Calu3 (cell line): Measurements from ENCODE around the gene FOXN3. TPM values are rescaled to one million over a fixed set of nuclear protein-coding genes. Genes with fewer than 3 reads are reported as not detected.

Source experiments
- BruUV-seq: library from RNA; stranded (reverse); fragments of 400-500 nt; replicated peaks from 2 replicates; lab custom pipeline; 2021; lab: Mats Ljungman, UMichigan
- CTCF ChIA-PET: fragments of 300-600 bp; sonication (Branson Sonifier 250); formaldehyde crosslinking; loops from one replicate; lab custom pipeline; 2022; ENCODE audit warnings: antibody characterized with exemption; lab: Charles Lee
- DNase-seq: peaks from one replicate; pipeline ENCODE4 v3.0.0; 2022
- H3K27ac Mint-ChIP-seq: one replicate; pipeline ENCODE4 v1.8.0; 2022; ENCODE audit warnings: mixed read lengths; ENCODE audit not compliant: unreplicated experiment
- H3K27me3 Mint-ChIP-seq: one replicate; pipeline ENCODE4 v1.8.0; 2022; ENCODE audit warnings: mixed read lengths; ENCODE audit not compliant: unreplicated experiment
- H3K36me3 Mint-ChIP-seq: one replicate; pipeline ENCODE4 v1.8.0; 2022; ENCODE audit warnings: mild to moderate bottlenecking, moderate library complexity, mixed read lengths; ENCODE audit not compliant: insufficient read depth, unreplicated experiment
- H3K4me1 Mint-ChIP-seq: one replicate; pipeline ENCODE4 v1.8.0; 2022; ENCODE audit warnings: mild to moderate bottlenecking, low read depth, mixed read lengths; ENCODE audit not compliant: unreplicated experiment
- H3K4me3 Mint-ChIP-seq: one replicate; pipeline ENCODE4 v1.8.0; 2022; ENCODE audit warnings: mild to moderate bottlenecking, low read depth, moderate library complexity, mixed read lengths; ENCODE audit not compliant: unreplicated experiment
- H3K9me3 Mint-ChIP-seq: one replicate; pipeline ENCODE4 v1.8.0; 2022; ENCODE audit warnings: low read depth, mixed read lengths; ENCODE audit not compliant: unreplicated experiment
- CTCF ChIP-seq: fragments of 200-600 bp; IDR thresholded peaks from one replicate; pipeline ENCODE4 v1.8.0; 2022; ENCODE audit warnings: antibody characterized with exemption; ENCODE audit not compliant: unreplicated experiment
- intact Hi-C: fragments of 100-400 bp; cut with micrococcal nuclease; formaldehyde crosslinking; loops from one replicate; pipeline ENCODE4 v1.10.0; 2022; ENCODE audit not compliant: unreplicated experiment
- total RNA-seq: library from RNA; stranded (reverse); gene quantifications from 2 replicates; pipeline ENCODE4 v1.2.3, GENCODE V29; 2022

The FOXN3 gene
- total RNA-seq, 1 experiment from 2014 or later: 11.8 TPM

DNA sequence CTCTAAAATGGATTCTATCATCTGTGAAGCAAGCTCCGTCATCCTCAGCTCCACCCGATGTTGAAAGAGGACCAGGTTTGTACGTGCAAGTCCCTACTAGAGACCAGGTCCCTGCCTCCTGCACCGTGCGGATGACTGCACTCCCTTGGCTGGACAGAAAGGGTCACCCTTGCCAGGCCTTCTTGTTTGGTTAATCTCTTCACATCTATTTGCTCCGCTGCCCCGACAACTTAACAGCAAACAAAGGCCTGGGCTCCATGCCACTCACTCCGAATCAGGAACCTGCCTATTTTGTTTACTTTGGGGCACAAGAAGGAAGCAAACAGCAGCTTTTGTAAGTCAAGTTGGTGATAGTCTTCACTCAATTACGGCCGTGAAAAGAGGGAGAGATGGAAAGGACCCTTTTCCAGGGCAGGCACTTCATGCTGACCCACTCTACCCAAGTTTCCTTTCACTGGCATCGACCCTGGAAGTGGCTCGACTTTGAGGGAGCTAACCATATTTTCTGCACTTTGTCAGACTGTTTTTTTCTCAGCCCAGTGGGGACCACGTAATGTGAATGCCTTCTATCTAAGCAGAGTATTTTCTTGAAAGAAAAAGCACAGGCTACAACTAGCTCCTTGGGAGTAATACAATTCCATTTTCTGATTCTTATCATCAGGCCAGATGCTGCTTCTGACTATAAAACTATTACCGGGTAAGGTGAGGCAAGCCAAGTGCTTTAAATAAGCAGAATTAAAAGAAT, 202.6 kb downstream of the FOXN3 start:
- TF ChIP-seq CTCF: no peak
- Mint-ChIP-seq H3K36me3 (peaks cover 4% of the 10 kb centered on the region), H3K9me3 (no peaks in the 10 kb centered on the region), H3K4me1 (peaks cover 12% of the 10 kb centered on the region), H3K4me3 (no peak overlapping the region), H3K27me3 (no peaks in the 10 kb centered on the region), H3K27ac (no peak overlapping the region)
- CTCF ChIA-PET: interaction anchor here (0.6 kb wide), 2 partner anchors 10 to 100 kb away, joined by 3 to 7 read pairs; no protein-coding TSS in a partner anchor
- no TSS peak for BruUV-seq
- DNase-seq: peak; percentile 43
- intact Hi-C loops: loop anchor here (10.0 kb wide), 1 partner anchor 200 kb away; the partner anchor contains the start of gene FOXN3

DNA sequence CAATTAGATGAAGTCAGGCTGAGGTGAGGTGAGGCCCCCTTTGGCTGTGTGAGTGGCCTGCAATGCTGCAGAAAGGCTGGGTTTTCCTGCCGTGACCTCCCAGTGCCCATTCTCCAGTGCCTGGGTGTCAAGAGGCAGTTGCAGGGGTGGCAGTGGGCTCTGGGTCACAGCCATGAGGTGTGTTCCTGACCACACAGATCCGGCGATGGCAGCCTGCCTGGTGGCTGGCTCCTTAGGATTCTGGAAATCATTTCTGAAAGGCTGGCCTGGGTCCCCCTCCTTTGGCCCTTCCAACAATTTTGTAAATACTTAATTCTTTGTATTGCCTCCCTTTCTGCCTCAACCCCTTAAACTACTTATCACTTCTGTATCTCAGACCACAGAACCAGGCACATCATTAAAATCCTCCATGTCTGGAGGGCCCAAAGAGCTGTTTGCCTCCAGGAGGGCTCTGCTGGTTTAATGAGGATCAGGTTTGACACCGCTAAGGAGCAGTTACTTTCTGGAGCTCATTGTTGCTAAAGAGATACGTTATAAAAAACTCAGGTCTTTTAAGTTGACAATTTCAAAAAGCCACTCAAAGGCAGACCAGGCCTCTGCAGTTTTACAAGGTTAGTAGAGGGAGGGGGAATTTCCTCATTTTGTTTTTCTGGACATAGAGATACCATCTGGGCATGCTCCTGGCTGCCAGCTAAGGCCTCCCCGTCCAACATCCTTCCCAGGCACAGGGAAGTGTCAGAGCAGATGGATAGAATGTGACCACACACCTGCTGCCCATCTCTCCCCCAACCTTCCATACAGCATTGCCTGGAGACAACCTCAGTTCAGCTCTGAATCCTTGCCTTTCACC, 204.4 kb downstream of the FOXN3 start:
- no TSS peak for BruUV-seq
- no peak for DNase-seq
- H3K4me1 Mint-ChIP-seq: peaks cover 12% of the 10 kb centered on the region
- no peak for TF ChIP-seq CTCF
- no peak overlapping the region for H3K27ac Mint-ChIP-seq
- H3K4me3 Mint-ChIP-seq: no peak overlapping the region
- H3K9me3 Mint-ChIP-seq: no peaks in the 10 kb centered on the region
- H3K36me3 Mint-ChIP-seq: peaks cover 4% of the 10 kb centered on the region
- no peaks in the 10 kb centered on the region for H3K27me3 Mint-ChIP-seq
- CTCF ChIA-PET: interaction anchor here (1.1 kb wide), 1 partner anchor 172 kb away, joined by 3 read pairs; no protein-coding TSS in a partner anchor
- intact Hi-C loops: loop anchor here (10.0 kb wide), 1 partner anchor 202 kb away; the partner anchor contains the start of gene FOXN3

DNA sequence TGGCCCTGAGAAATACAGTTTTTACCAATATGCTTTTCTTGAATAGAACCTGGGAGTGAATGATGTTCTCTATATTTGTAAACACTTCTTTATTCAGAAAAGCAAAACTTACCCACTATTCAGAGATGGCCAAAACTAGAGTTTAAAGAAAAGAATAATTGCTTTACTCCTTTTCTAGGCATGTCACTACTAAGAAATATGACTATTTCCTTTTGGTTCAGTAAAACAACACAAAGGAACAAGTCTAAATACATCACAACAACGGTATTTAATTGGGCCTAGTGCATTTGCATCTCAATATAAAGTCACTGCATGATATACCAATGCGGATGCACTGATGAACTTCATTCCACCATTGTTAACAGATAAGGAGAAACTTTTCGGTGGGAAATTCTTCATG, 207.5 kb downstream of the FOXN3 start:
- no TSS peak for BruUV-seq
- Mint-ChIP-seq H3K4me3 (no peak overlapping the region), H3K4me1 (peaks cover 7% of the 10 kb centered on the region), H3K27me3 (no peaks in the 10 kb centered on the region), H3K36me3 (peaks cover 4% of the 10 kb centered on the region), H3K27ac (no peak overlapping the region), H3K9me3 (no peaks in the 10 kb centered on the region)
- DNase-seq: no peak
- intact Hi-C loops: no loop called here
- no peak for TF ChIP-seq CTCF
- CTCF ChIA-PET: no interaction called here

- Mint-ChIP-seq H3K4me1 (no peaks in the 10 kb centered on the region), H3K4me3 (no peak overlapping the region), H3K36me3 (no peaks in the 10 kb centered on the region), H3K27ac (no peak overlapping the region), H3K27me3 (no peaks in the 10 kb centered on the region), H3K9me3 (peaks cover 3% of the 10 kb centered on the region)
- intact Hi-C loops: no loop called here
- CTCF ChIA-PET: no interaction called here
- no peak for TF ChIP-seq CTCF
- DNase-seq: no peak
- BruUV-seq: no TSS peak
These were observed 209.1 kb downstream of the FOXN3 start for GRCh38 chr14:89207925-89208328.
